IMR-90 (cell line): ENCODE measurements around the gene CTDSP2. TPM values are rescaled to one million over a fixed set of nuclear protein-coding genes. Genes with fewer than 3 reads are reported as not detected.

Source experiments
- ATAC-seq: fragments of 200-7000 bp; cut with Tn5 transposase; 2 replicates; pipeline ENCODE4 v1.9.1; 2020; ENCODE audit warnings: low read depth, mild to moderate bottlenecking, moderate library complexity
- BruUV-seq: library from RNA; stranded (reverse); fragments of 400-500 nt; replicated peaks from 2 replicates; lab custom pipeline; 2021; lab: Mats Ljungman, UMichigan
- CTCF ChIA-PET: fragments of 300-600 bp; formaldehyde crosslinking; extraction: SDS; loops from one replicate; lab custom pipeline; 2021; ENCODE audit warnings: antibody characterized with exemption; lab: Yijun Ruan, JAX
- POLR2A ChIA-PET: fragments of 300-600 bp; sonication (Branson Sonifier 250); formaldehyde crosslinking; loops from one replicate; lab custom pipeline; 2022; ENCODE audit warnings: antibody characterized with exemption; ENCODE audit not compliant: unreplicated experiment; lab: Charles Lee
- DNase-seq: peaks from one replicate; pipeline ENCODE4 v3.0.0; 2013
- H2AFZ ChIP-seq: replicated peaks from 2 replicates; pipeline ENCODE3; 2013; ENCODE audit warnings: low read length, mild to moderate bottlenecking; ENCODE audit not compliant: poor library complexity
- H2AK5ac ChIP-seq: 2 replicates; pipeline ENCODE4 v1.6.1; 2013; ENCODE audit warnings: low read depth, low read length, inconsistent platforms
- H2AK9ac ChIP-seq: replicated peaks from 2 replicates; pipeline ENCODE3; 2013; ENCODE audit warnings: mild to moderate bottlenecking, low read depth, low read length, moderate library complexity; ENCODE audit not compliant: poor library complexity
- H2BK120ac ChIP-seq: 2 replicates; pipeline ENCODE4 v1.6.1; 2013; ENCODE audit warnings: low read depth, low read length, inconsistent platforms
- H2BK15ac ChIP-seq: 3 replicates; pipeline ENCODE4 v1.6.1; 2013; ENCODE audit warnings: low read depth, low read length, inconsistent platforms
- H2BK20ac ChIP-seq: 2 replicates; pipeline ENCODE4 v1.6.1; 2013; ENCODE audit warnings: low read depth, mild to moderate bottlenecking, inconsistent platforms, low read length, moderate library complexity
- H2BK5ac ChIP-seq: 2 replicates; pipeline ENCODE4 v1.6.1; 2013; ENCODE audit warnings: mild to moderate bottlenecking, low read depth, low read length, inconsistent platforms; ENCODE audit not compliant: poor library complexity, severe bottlenecking
- H3K14ac ChIP-seq: replicated peaks from 2 replicates; pipeline ENCODE4 v1.6.1; 2013; ENCODE audit warnings: low read depth, low read length, inconsistent platforms
- H3K18ac ChIP-seq: 2 replicates; pipeline ENCODE4 v1.6.1; 2013; ENCODE audit warnings: low read depth, low read length, control low read depth
- H3K23ac ChIP-seq: 2 replicates; pipeline ENCODE4 v1.6.1; 2013; ENCODE audit warnings: low read depth, low read length, inconsistent platforms
- H3K27ac ChIP-seq: 2 replicates; pipeline ENCODE4 v1.5.1; 2013; ENCODE audit warnings: mild to moderate bottlenecking, control low read depth, low read length; ENCODE audit not compliant: insufficient read depth
- H3K27me3 ChIP-seq: 2 replicates; pipeline ENCODE4 v1.6.1; 2013; ENCODE audit warnings: low read length; ENCODE audit not compliant: control insufficient read depth, insufficient read depth
- H3K36me3 ChIP-seq: 2 replicates; pipeline ENCODE4 v1.6.1; 2013; ENCODE audit warnings: low read length, mixed read lengths; ENCODE audit not compliant: control insufficient read depth, insufficient read depth
- H3K4ac ChIP-seq: 2 replicates; pipeline ENCODE4 v1.6.1; 2013; ENCODE audit warnings: low read depth, low read length, inconsistent platforms
- H3K4me1 ChIP-seq: 2 replicates; pipeline ENCODE4 v1.6.1; 2013; ENCODE audit warnings: low read length, mixed read lengths; ENCODE audit not compliant: control insufficient read depth, insufficient read depth
- H3K4me2 ChIP-seq: 2 replicates; pipeline ENCODE4 v1.6.1; 2013; ENCODE audit warnings: low read depth, mild to moderate bottlenecking, control low read depth, low read length, moderate library complexity
- H3K4me3 ChIP-seq: 2 replicates; pipeline ENCODE4 v1.5.1; 2013; ENCODE audit warnings: low read depth, mild to moderate bottlenecking, control low read depth, low read length, moderate library complexity; ENCODE audit not compliant: insufficient read depth
- H3K56ac ChIP-seq: 2 replicates; pipeline ENCODE4 v1.6.1; 2013; ENCODE audit warnings: low read length, inconsistent platforms; ENCODE audit not compliant: insufficient read depth; ENCODE audit errors: extremely low read depth
- H3K79me1 ChIP-seq, 2 experiments: 2 replicates each; pipeline ENCODE4 v1.6.1; 2013; ENCODE audit warnings: low read length in 2 of 2, inconsistent platforms in 1 of 2, low read depth in 1 of 2
- H3K9ac ChIP-seq: 2 replicates; pipeline ENCODE4 v1.6.1; 2013; ENCODE audit warnings: low read depth, low read length, control low read depth
- H3K9me1 ChIP-seq: 2 replicates; pipeline ENCODE4 v1.6.1; 2013; ENCODE audit warnings: low read length, inconsistent platforms; ENCODE audit not compliant: insufficient read depth
- H3K9me3 ChIP-seq: 2 replicates; pipeline ENCODE4 v1.6.1; 2013; ENCODE audit warnings: low read length; ENCODE audit not compliant: control insufficient read depth, insufficient read depth
- H4K20me1 ChIP-seq: 2 replicates; pipeline ENCODE4 v1.6.1; 2013; ENCODE audit warnings: low read length, inconsistent platforms; ENCODE audit not compliant: insufficient read depth
- H4K5ac ChIP-seq: 2 replicates; pipeline ENCODE4 v1.6.1; 2013; ENCODE audit warnings: mild to moderate bottlenecking, low read depth, low read length, control low read depth
- H4K8ac ChIP-seq, 2 experiments: 2 replicates each; pipeline ENCODE4 v1.6.1; 2013; ENCODE audit warnings: low read depth in 2 of 2, low read length in 2 of 2, control low read depth in 1 of 2, inconsistent platforms in 1 of 2
- H4K91ac ChIP-seq: 2 replicates; pipeline ENCODE4 v1.6.1; 2013; ENCODE audit warnings: low read depth, low read length, inconsistent platforms; ENCODE audit not compliant: insufficient read depth
- CEBPB ChIP-seq: IDR thresholded peaks from 2 replicates; pipeline ENCODE4 v1.6.1; 2012; ENCODE audit warnings: low read depth, low read length, improper control_type of control experiment
- ELK1 ChIP-seq: fragments of 150-350 bp; IDR thresholded peaks from 2 replicates; pipeline ENCODE4 v1.6.1; 2016; ENCODE audit warnings: low read depth, mild to moderate bottlenecking, low read length, moderate library complexity, borderline replicate concordance
- FOS ChIP-seq: fragments of 150-350 bp; IDR thresholded peaks from 2 replicates; pipeline ENCODE4 v1.6.1; 2016; ENCODE audit warnings: low read depth, low read length
- MAZ ChIP-seq: IDR thresholded peaks from 2 replicates; pipeline ENCODE4 v1.6.1; 2012; ENCODE audit warnings: low read depth, mild to moderate bottlenecking, low read length, improper control_type of control experiment, moderate library complexity, borderline replicate concordance
- MXI1 ChIP-seq: IDR thresholded peaks from 2 replicates; pipeline ENCODE4 v1.6.1; 2012; ENCODE audit warnings: low read depth, mild to moderate bottlenecking, low read length, moderate library complexity, borderline replicate concordance
- NFE2L2 ChIP-seq: fragments of 150-350 bp; IDR thresholded peaks from 2 replicates; pipeline ENCODE4 v1.6.1; 2016; ENCODE audit warnings: low read depth, mild to moderate bottlenecking, low read length
- RAD21 ChIP-seq: IDR thresholded peaks from 2 replicates; pipeline ENCODE4 v1.6.1; 2012; ENCODE audit warnings: low read length, improper control_type of control experiment
- RCOR1 ChIP-seq: IDR thresholded peaks from 2 replicates; pipeline ENCODE4 v1.6.1; 2012; ENCODE audit warnings: mild to moderate bottlenecking, low read length, improper control_type of control experiment; ENCODE audit not compliant: insufficient replicate concordance
- RFX5 ChIP-seq: IDR thresholded peaks from 2 replicates; pipeline ENCODE4 v1.8.0; 2012; ENCODE audit warnings: low read depth, mild to moderate bottlenecking, low read length, moderate library complexity
- WGBS, 2 experiments: methylation state at CpG; one replicate each; pipeline versions ENCODE4 v1.1.5 to v1.1.7; 2013; ENCODE audit warnings: missing lambda C conversion rate in 2 of 2; ENCODE audit not compliant: insufficient read length in 1 of 2; ENCODE audit errors: extremely low coverage in 2 of 2; 5-methylcytosine and 5-hydroxymethylcytosine counted together
- dilution Hi-C: fragments of 300-500 bp; cut with HindIII; formaldehyde crosslinking; loops from one replicate; pipeline ENCODE4 v1.14.3; 2018; ENCODE audit warnings: low sequenced_read_pairs; ENCODE audit not compliant: unreplicated experiment
- in situ Hi-C: fragments of 300-500 bp; cut with MboI; formaldehyde crosslinking; loops from 3 replicates; pipeline ENCODE4 v1.14.3; 2019; ENCODE audit warnings: low sequenced_read_pairs, inconsistent platforms, mixed read lengths
- intact Hi-C: fragments of 100-400 bp; cut with micrococcal nuclease; formaldehyde crosslinking; loops from 2 replicates; pipeline ENCODE4 v1.10.0; 2022
- polyA plus RNA-seq, 3 experiments: library from polyadenylated mRNA; depleted of rRNA; stranded (reverse); fragments of >200 nt; gene quantifications; 2 replicates each; pipeline ENCODE4 v1.2.3, GENCODE V29; 2012; ENCODE audit warnings: low replicate concordance in 1 of 3
- total RNA-seq: library from RNA; depleted of rRNA; stranded (reverse); fragments of >200 nt; gene quantifications from 2 replicates; pipeline ENCODE4 v1.2.3, GENCODE V29; 2012
- TF ChIP-seq, protein P1 (sequence below): conservative IDR thresholded peaks from 2 replicates; pipeline ENCODE4 v1.5.1; 2012; ENCODE audit warnings: mild to moderate bottlenecking, low read depth, low read length, improper control_type of control experiment

The CTDSP2 gene
- total and polyA plus RNA-seq, 2 of the 4 experiments (the other 2 are of a cell fraction), result 114 to 156 TPM

DNA sequence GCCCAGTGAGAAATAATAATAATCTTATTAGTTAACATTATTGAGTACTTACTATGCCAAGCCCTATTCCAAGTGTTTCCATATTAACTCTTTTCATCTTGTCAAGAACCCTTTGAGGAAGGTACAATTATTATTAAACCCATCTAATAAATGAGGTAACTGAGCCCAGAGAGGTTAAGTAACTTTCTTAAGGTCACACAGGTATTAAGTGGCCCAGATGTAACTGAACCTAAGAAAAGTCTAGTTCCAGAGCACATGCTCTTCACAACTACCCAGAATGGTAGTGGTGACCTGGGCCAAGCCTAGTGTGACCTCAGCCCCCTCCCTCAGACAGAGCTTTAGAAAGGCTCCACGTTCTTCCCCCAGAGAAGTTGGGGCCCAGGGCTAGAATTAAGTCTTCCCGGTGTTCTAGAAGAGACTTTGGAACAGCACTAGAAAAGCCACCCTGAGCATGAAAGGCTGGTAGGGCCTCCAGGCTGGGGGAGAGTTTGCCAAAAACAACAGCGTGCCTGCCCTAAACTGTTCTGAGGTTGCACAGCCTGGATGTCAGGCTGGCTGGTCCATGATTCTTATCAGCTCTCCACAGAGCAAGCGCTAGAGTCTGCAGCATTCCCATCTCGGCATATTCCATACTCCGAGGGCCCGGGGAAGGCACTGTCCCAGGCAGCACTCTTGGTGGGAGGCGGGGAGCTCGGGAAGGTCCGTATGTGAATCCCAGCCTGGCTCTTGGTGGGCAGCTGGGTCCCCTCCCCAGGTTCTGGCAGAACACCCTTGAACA lies 41.3 kb upstream of the CTDSP2 start:
- H2AK5ac ChIP-seq, result peak overlapping the region; percentile 89
- peak overlapping the region; percentile 68; the same call in 1 of the 2 replicates for H3K56ac ChIP-seq
- 0 out of 2 replicates have a peak, but pooled peaks cover 3% of the 10 kb centered on the region for H3K9me3 ChIP-seq
- H3K4me2 ChIP-seq, result peak overlapping the region; percentile 55
- H2BK5ac ChIP-seq, result peak overlapping the region; percentile 93
- H2AK9ac ChIP-seq, result peak overlapping the region; percentile 78
- ChIA-PET CTCF (interaction anchor here (0.6 to 1.0 kb wide), 2 partner anchors 9 to 51 kb away, joined by 8 to 10 read pairs; no protein-coding TSS in a partner anchor), POLR2A (interaction anchor here (0.5 to 1.3 kb wide), 3 partner anchors 18 to 42 kb away, joined by 3 to 6 read pairs (median 4); no protein-coding TSS in a partner anchor)
- WGBS, 2 experiments, result no CpG with 5 or more reads among the region's 10 CpGs
- TF ChIP-seq RFX5 (no peak), MXI1 (no peak), RAD21 (no peak), CEBPB (no peak), RCOR1 (no peak), NFE2L2 (no peak), ELK1 (no peak), MAZ (no peak), FOS (no peak)
- TF ChIP-seq, protein P1, sequence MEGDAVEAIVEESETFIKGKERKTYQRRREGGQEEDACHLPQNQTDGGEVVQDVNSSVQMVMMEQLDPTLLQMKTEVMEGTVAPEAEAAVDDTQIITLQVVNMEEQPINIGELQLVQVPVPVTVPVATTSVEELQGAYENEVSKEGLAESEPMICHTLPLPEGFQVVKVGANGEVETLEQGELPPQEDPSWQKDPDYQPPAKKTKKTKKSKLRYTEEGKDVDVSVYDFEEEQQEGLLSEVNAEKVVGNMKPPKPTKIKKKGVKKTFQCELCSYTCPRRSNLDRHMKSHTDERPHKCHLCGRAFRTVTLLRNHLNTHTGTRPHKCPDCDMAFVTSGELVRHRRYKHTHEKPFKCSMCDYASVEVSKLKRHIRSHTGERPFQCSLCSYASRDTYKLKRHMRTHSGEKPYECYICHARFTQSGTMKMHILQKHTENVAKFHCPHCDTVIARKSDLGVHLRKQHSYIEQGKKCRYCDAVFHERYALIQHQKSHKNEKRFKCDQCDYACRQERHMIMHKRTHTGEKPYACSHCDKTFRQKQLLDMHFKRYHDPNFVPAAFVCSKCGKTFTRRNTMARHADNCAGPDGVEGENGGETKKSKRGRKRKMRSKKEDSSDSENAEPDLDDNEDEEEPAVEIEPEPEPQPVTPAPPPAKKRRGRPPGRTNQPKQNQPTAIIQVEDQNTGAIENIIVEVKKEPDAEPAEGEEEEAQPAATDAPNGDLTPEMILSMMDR, result no peak
- intact Hi-C loops (loop anchor here (2.0 kb wide), 1 partner anchor 23 kb away; no protein-coding TSS in a partner anchor), in situ Hi-C loops (no loop called here), dilution Hi-C loops (no loop called here)
- peak overlapping the region; percentile 87 for H2AFZ ChIP-seq
- no peak overlapping the region for H3K4me3 ChIP-seq
- peak overlapping the region; percentile 79 for H3K14ac ChIP-seq
- no TSS peak for BruUV-seq
- H3K79me1 ChIP-seq, result peaks cover 3 to 42% of the 10 kb centered on the region in 2 experiments; a peak in 2 of 4 replicates
- peak overlapping the region; percentile 66 to 94; a peak in 3 of 4 replicates for H4K8ac ChIP-seq
- H4K91ac ChIP-seq, result peak overlapping the region; percentile 84
- peaks cover 36% of the 10 kb centered on the region for H3K4me1 ChIP-seq
- DNase-seq (peak; percentile 55), ATAC-seq (peak; percentile 65)
- peak overlapping the region; percentile 90 for H3K27ac ChIP-seq
- peak overlapping the region; percentile 83 for H3K4ac ChIP-seq
- H3K36me3 ChIP-seq, result no peaks in the 10 kb centered on the region
- H3K9ac ChIP-seq, result peak overlapping the region; percentile 72
- H2BK15ac ChIP-seq, result peak overlapping the region; percentile 96; the same call in 2 of the 3 replicates
- peak overlapping the region; percentile 64 for H3K23ac ChIP-seq
- H3K27me3 ChIP-seq, result no peaks in the 10 kb centered on the region
- peak overlapping the region; percentile 94 for H2BK20ac ChIP-seq
- H3K9me1 ChIP-seq, result peaks cover 30% of the 10 kb centered on the region
- peak overlapping the region; percentile 67 for H3K18ac ChIP-seq
- H4K5ac ChIP-seq, result peak overlapping the region; percentile 29; the same call in 1 of the 2 replicates
- peak overlapping the region; percentile 75 for H2BK120ac ChIP-seq
- H4K20me1 ChIP-seq, result no peaks in the 10 kb centered on the region
